ENCODE measurements around the gene DDAH1.

Gene DDAH1

GRCh38 chr1:85421179-85421578 is 43.8 kb downstream of the DDAH1 start:
- Histone ChIP-seq H3K4me3 (ENCODE audit: low read length) (no peak overlapping the region), H3K36me3 (ENCODE audit: control insufficient read depth, insufficient read depth, low read length) (no peaks in the 10 kb centered on the region), H3K9ac (ENCODE audit: low read length) (no peak overlapping the region), H3K27me3 (ENCODE audit: control insufficient read depth, insufficient read depth, low read length) (no peaks in the 10 kb centered on the region), H3K27ac (ENCODE audit: low read depth, low read length) (no peak overlapping the region), H3K4me1 (ENCODE audit: control insufficient read depth, insufficient read depth, low read length) (no peaks in the 10 kb centered on the region)

- Histone ChIP-seq H3K27me3 (ENCODE audit: control insufficient read depth, insufficient read depth, low read length) (no peaks in the 10 kb centered on the region), H3K27ac (ENCODE audit: low read depth, low read length) (no peak overlapping the region), H3K9ac (ENCODE audit: low read length) (no peak overlapping the region), H3K4me3 (ENCODE audit: low read length) (no peak overlapping the region), H3K4me1 (ENCODE audit: control insufficient read depth, insufficient read depth, low read length) (no peaks in the 10 kb centered on the region), H3K36me3 (ENCODE audit: control insufficient read depth, insufficient read depth, low read length) (no peaks in the 10 kb centered on the region)
Observed at GRCh38 chr1:85420199-85420598, 44.8 kb downstream of the DDAH1 start.

- Histone ChIP-seq H3K4me1 (ENCODE audit: control insufficient read depth, insufficient read depth, low read length) (no peaks in the 10 kb centered on the region), H3K27me3 (ENCODE audit: control insufficient read depth, insufficient read depth, low read length) (no peaks in the 10 kb centered on the region), H3K36me3 (ENCODE audit: control insufficient read depth, insufficient read depth, low read length) (no peaks in the 10 kb centered on the region), H3K9ac (ENCODE audit: low read length) (no peak overlapping the region), H3K27ac (ENCODE audit: low read depth, low read length) (no peak overlapping the region), H3K4me3 (ENCODE audit: low read length) (no peak overlapping the region)
Observed at GRCh38 chr1:85417876-85418275, 47.1 kb downstream of the DDAH1 start.

- H3K27ac ChIP-seq (ENCODE audit: low read depth, low read length), result no peak overlapping the region
Observed at GRCh38 chr1:85417017-85417416, 47.9 kb downstream of the DDAH1 start.

GRCh38 chr1:85413169-85413568 is 51.8 kb downstream of the DDAH1 start:
- Histone ChIP-seq H3K4me1 (ENCODE audit: control insufficient read depth, insufficient read depth, low read length) (no peaks in the 10 kb centered on the region), H3K27ac (ENCODE audit: low read depth, low read length) (no peak overlapping the region), H3K27me3 (ENCODE audit: control insufficient read depth, insufficient read depth, low read length) (no peaks in the 10 kb centered on the region), H3K4me3 (ENCODE audit: low read length) (no peak overlapping the region), H3K9ac (ENCODE audit: low read length) (no peak overlapping the region), H3K36me3 (ENCODE audit: control insufficient read depth, insufficient read depth, low read length) (no peaks in the 10 kb centered on the region)

More at GRCh38 chr1:85417017-85417416, 47.9 kb downstream of the DDAH1 start:
- Histone ChIP-seq H3K36me3 (ENCODE audit: control insufficient read depth, insufficient read depth, low read length) (no peaks in the 10 kb centered on the region), H3K4me1 (ENCODE audit: control insufficient read depth, insufficient read depth, low read length) (no peaks in the 10 kb centered on the region), H3K9ac (ENCODE audit: low read length) (no peak overlapping the region), H3K4me3 (ENCODE audit: low read length) (no peak overlapping the region), H3K27me3 (ENCODE audit: control insufficient read depth, insufficient read depth, low read length) (no peaks in the 10 kb centered on the region)

- no peaks in the 10 kb centered on the region for H3K27me3 ChIP-seq (ENCODE audit: control insufficient read depth, insufficient read depth, low read length)
- H3K4me3 ChIP-seq (ENCODE audit: low read length), result no peak overlapping the region
- no peak overlapping the region for H3K27ac ChIP-seq (ENCODE audit: low read depth, low read length)
- no peaks in the 10 kb centered on the region for H3K36me3 ChIP-seq (ENCODE audit: control insufficient read depth, insufficient read depth, low read length)
- peaks cover 12% of the 10 kb centered on the region for H3K4me1 ChIP-seq (ENCODE audit: control insufficient read depth, insufficient read depth, low read length)
- no peak overlapping the region for H3K9ac ChIP-seq (ENCODE audit: low read length)
Observed at GRCh38 chr1:85411567-85412305, 53.2 kb downstream of the DDAH1 start.

- peaks cover 14% of the 10 kb centered on the region for H3K4me1 ChIP-seq (ENCODE audit: control insufficient read depth, insufficient read depth, low read length)
- H3K36me3 ChIP-seq (ENCODE audit: control insufficient read depth, insufficient read depth, low read length), result no peaks in the 10 kb centered on the region
- no peak overlapping the region for H3K4me3 ChIP-seq (ENCODE audit: low read length)
- H3K27me3 ChIP-seq (ENCODE audit: control insufficient read depth, insufficient read depth, low read length), result no peaks in the 10 kb centered on the region
- no peak overlapping the region for H3K9ac ChIP-seq (ENCODE audit: low read length)
- no peak overlapping the region for H3K27ac ChIP-seq (ENCODE audit: low read depth, low read length)
Observed at GRCh38 chr1:85409516-85409915, 55.4 kb downstream of the DDAH1 start.

GRCh38 chr1:85407746-85408377 is 57.1 kb downstream of the DDAH1 start:
- no peak overlapping the region for H3K4me3 ChIP-seq (ENCODE audit: low read length)
- peak overlapping the region; percentile 67 for H3K27ac ChIP-seq (ENCODE audit: low read depth, low read length)
- no peaks in the 10 kb centered on the region for H3K27me3 ChIP-seq (ENCODE audit: control insufficient read depth, insufficient read depth, low read length)
- no peak overlapping the region for H3K9ac ChIP-seq (ENCODE audit: low read length)
- H3K36me3 ChIP-seq (ENCODE audit: control insufficient read depth, insufficient read depth, low read length), result no peaks in the 10 kb centered on the region
- peaks cover 14% of the 10 kb centered on the region for H3K4me1 ChIP-seq (ENCODE audit: control insufficient read depth, insufficient read depth, low read length)

GRCh38 chr1:85406887-85407533 is 57.9 kb downstream of the DDAH1 start:
- Histone ChIP-seq H3K4me1 (ENCODE audit: control insufficient read depth, insufficient read depth, low read length) (peaks cover 14% of the 10 kb centered on the region), H3K4me3 (ENCODE audit: low read length) (peak overlapping the region; percentile 12), H3K27me3 (ENCODE audit: control insufficient read depth, insufficient read depth, low read length) (no peaks in the 10 kb centered on the region), H3K27ac (ENCODE audit: low read depth, low read length) (peak overlapping the region; percentile 67), H3K9ac (ENCODE audit: low read length) (no peak overlapping the region), H3K36me3 (ENCODE audit: control insufficient read depth, insufficient read depth, low read length) (no peaks in the 10 kb centered on the region)

- Histone ChIP-seq H3K4me3 (ENCODE audit: low read length) (no peak overlapping the region), H3K36me3 (ENCODE audit: control insufficient read depth, insufficient read depth, low read length) (no peaks in the 10 kb centered on the region), H3K27me3 (ENCODE audit: control insufficient read depth, insufficient read depth, low read length) (no peaks in the 10 kb centered on the region), H3K9ac (ENCODE audit: low read length) (no peak overlapping the region), H3K27ac (ENCODE audit: low read depth, low read length) (no peak overlapping the region), H3K4me1 (ENCODE audit: control insufficient read depth, insufficient read depth, low read length) (peaks cover 14% of the 10 kb centered on the region)
Observed at GRCh38 chr1:85406081-85406480, 58.9 kb downstream of the DDAH1 start.

- Histone ChIP-seq H3K27ac (ENCODE audit: low read depth, low read length) (peak overlapping the region; percentile 54), H3K9ac (ENCODE audit: low read length) (no peak overlapping the region), H3K27me3 (ENCODE audit: control insufficient read depth, insufficient read depth, low read length) (no peaks in the 10 kb centered on the region), H3K36me3 (ENCODE audit: control insufficient read depth, insufficient read depth, low read length) (no peaks in the 10 kb centered on the region), H3K4me3 (ENCODE audit: low read length) (no peak overlapping the region), H3K4me1 (ENCODE audit: control insufficient read depth, insufficient read depth, low read length) (peaks cover 14% of the 10 kb centered on the region)
Observed at GRCh38 chr1:85404408-85404807, 60.6 kb downstream of the DDAH1 start.

GRCh38 chr1:85398391-85399064 is 66.4 kb downstream of the DDAH1 start:
- H3K27me3 ChIP-seq (ENCODE audit: control insufficient read depth, insufficient read depth, low read length), result no peaks in the 10 kb centered on the region
- H3K36me3 ChIP-seq (ENCODE audit: control insufficient read depth, insufficient read depth, low read length), result no peaks in the 10 kb centered on the region
- no peak overlapping the region for H3K4me3 ChIP-seq (ENCODE audit: low read length)
- peaks cover 2% of the 10 kb centered on the region for H3K4me1 ChIP-seq (ENCODE audit: control insufficient read depth, insufficient read depth, low read length)
- no peak overlapping the region for H3K9ac ChIP-seq (ENCODE audit: low read length)
- no peak overlapping the region for H3K27ac ChIP-seq (ENCODE audit: low read depth, low read length)

Data from rectal smooth muscle tissue (tissue), 1 donor.